ENCODE results near the gene CSF3.

DNA sequence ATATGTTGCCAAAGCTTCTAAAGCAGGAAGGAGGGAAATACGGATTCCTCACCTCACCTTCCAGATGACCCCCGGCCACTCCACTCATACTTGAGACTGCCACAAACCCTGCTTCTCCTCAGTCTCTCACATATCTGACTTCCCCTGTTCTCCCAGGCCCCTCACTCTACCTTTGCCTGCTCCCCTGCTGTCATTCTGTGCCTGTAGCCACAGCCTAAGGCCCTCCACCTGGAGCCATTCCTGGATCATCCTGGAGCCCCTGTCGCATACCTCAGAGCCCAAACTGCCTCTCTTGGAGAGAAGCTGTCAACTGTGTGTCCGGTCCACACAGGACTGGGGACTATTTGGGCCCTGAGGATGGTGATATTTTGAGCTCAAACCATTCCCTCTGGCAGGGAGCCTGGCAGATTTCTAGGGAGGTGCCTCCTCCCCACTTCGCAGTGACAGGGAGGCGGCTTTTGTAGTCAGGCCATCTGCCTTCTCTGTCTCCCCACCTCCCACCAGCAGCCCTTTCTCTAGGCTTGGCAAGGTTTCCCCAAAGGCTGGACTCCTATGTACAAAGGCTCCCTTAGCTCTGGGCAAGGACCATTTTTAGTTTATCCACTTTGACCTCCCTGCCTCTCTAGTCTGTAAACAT is 41.3 kb downstream of the CSF3 start:
- TF ChIP-seq, protein P1, sequence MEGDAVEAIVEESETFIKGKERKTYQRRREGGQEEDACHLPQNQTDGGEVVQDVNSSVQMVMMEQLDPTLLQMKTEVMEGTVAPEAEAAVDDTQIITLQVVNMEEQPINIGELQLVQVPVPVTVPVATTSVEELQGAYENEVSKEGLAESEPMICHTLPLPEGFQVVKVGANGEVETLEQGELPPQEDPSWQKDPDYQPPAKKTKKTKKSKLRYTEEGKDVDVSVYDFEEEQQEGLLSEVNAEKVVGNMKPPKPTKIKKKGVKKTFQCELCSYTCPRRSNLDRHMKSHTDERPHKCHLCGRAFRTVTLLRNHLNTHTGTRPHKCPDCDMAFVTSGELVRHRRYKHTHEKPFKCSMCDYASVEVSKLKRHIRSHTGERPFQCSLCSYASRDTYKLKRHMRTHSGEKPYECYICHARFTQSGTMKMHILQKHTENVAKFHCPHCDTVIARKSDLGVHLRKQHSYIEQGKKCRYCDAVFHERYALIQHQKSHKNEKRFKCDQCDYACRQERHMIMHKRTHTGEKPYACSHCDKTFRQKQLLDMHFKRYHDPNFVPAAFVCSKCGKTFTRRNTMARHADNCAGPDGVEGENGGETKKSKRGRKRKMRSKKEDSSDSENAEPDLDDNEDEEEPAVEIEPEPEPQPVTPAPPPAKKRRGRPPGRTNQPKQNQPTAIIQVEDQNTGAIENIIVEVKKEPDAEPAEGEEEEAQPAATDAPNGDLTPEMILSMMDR (IDR thresholded peaks at IDR 0.05; ENCODE audit: insufficient read depth, low read length, poor library complexity, severe bottlenecking): no peak
- no peak for TF ChIP-seq EZH2phosphoT487 (conservative IDR thresholded peaks at IDR 0.05; ENCODE audit: low read length)

Measured in SU-DHL-6 (cell line).